Activated CD4-positive, CD25-positive, alpha-beta regulatory T cell treated with anti-CD3 and anti-CD28 coated beads, Interleukin-2, amount 50 U/mL, for 72 hours (primary cell): ENCODE measurements around the gene SORD.
A peak's percentile ranks its signal among the peaks of the same experiment; 100 is the strongest.
"Not testable (repeated sequence)": the region's sequence is repeated elsewhere in the genome, so short reads cannot be mapped to it uniquely, and the experiment has no call there.

Source experiments
- DNase-seq: peaks from one replicate; pipeline ENCODE4 v3.0.0; 2021

The SORD gene

GRCh38 chr15:45025627-45026026 is 2.6 kb downstream of the SORD start:
- not testable (repeated sequence) for DNase-seq

- DNase-seq: no peak
These were observed 3.7 kb downstream of the SORD start for GRCh38 chr15:45026651-45027190.

GRCh38 chr15:45027220-45027619 is 4.2 kb downstream of the SORD start:
- no peak for DNase-seq

- DNase-seq: no peak
These were observed 7.7 kb downstream of the SORD start for GRCh38 chr15:45030743-45031142.

GRCh38 chr15:45031522-45032028 is 8.6 kb downstream of the SORD start:
- DNase-seq: not testable (repeated sequence)

- DNase-seq: not testable (repeated sequence)
These were observed 9.5 kb downstream of the SORD start for GRCh38 chr15:45032501-45032900.

- DNase-seq: not testable (repeated sequence)
These were observed 11.1 kb downstream of the SORD start for GRCh38 chr15:45034087-45034486.

GRCh38 chr15:45034600-45035375 is 11.8 kb downstream of the SORD start:
- not testable (repeated sequence) for DNase-seq

- peak; percentile 71 for DNase-seq
These were observed 14.1 kb downstream of the SORD start for GRCh38 chr15:45036812-45037781.

GRCh38 chr15:45037936-45038335 is 14.9 kb downstream of the SORD start:
- DNase-seq: no peak

GRCh38 chr15:45040396-45040795 is 17.4 kb downstream of the SORD start:
- not testable (repeated sequence) for DNase-seq

GRCh38 chr15:45041538-45041937 is 18.5 kb downstream of the SORD start:
- not testable (repeated sequence) for DNase-seq

GRCh38 chr15:45042859-45043258 is 19.9 kb downstream of the SORD start:
- DNase-seq: not testable (repeated sequence)

- DNase-seq: not testable (repeated sequence)
These were observed 21.3 kb downstream of the SORD start for GRCh38 chr15:45044270-45044669.

GRCh38 chr15:45048449-45048793 is 25.4 kb downstream of the SORD start:
- not testable (repeated sequence) for DNase-seq

GRCh38 chr15:45048794-45049631 is 26.0 kb downstream of the SORD start:
- DNase-seq: no peak

GRCh38 chr15:45050587-45050986 is 27.6 kb downstream of the SORD start:
- DNase-seq: no peak

GRCh38 chr15:45052676-45053075 is 29.7 kb downstream of the SORD start:
- not testable (repeated sequence) for DNase-seq

- DNase-seq: not testable (repeated sequence)
These were observed 36.0 kb downstream of the SORD start for GRCh38 chr15:45058690-45059675.

- DNase-seq: not testable (repeated sequence)
These were observed 39.3 kb downstream of the SORD start for GRCh38 chr15:45062301-45062700.

- DNase-seq: no peak
These were observed 41.4 kb downstream of the SORD start for GRCh38 chr15:45064386-45064785.
